ENCODE data around the gene BEST3. TPM values are rescaled to one million over a fixed set of nuclear protein-coding genes. Genes with fewer than 3 reads are reported as not detected.

BEST3 gene
- total and polyA plus RNA-seq, 12 donors: 0.27 to 3.3 (median 1.3) TPM

DNA sequence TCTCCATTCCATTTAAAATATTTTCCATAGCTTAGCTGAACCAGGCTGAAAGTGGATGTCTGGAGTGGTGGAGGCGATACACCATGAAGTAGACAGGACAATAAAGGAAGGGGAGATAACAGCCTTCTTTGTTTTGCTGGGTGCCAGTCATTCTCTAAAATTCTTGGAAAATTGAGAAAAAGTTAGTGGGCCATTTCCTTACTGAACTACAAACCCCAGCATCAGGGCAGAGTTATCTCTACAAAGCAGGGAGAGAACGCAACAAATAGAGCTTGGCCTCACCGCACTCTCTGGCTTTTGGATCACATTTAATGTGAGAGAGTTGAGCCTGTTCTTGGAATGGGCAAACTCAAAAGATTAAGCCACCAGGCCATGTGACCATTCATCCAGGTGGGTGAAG, 47.2 kb downstream of the BEST3 start:
- H3K9me3 ChIP-seq (replicated peaks in 1 of 3): no peaks in the 10 kb centered on the region
- TF ChIP-seq CTCF (IDR thresholded peaks at IDR 0.05) (no peak), POLR2A (IDR thresholded peaks at IDR 0.05) (no peak)
- no peak for DNase-seq
- H3K27ac ChIP-seq: no peak overlapping the region
- WGBS, 4 donors: 93 to 96% (median 95%) methylated on average over 3 of the region's 3 CpGs
- H3K4me1 ChIP-seq (replicated peaks in 1 of 2): no peaks in the 10 kb centered on the region
- no peaks in the 10 kb centered on the region for H3K36me3 ChIP-seq (replicated peaks in 1 of 2)
- no peak overlapping the region for H3K4me3 ChIP-seq
- intact Hi-C loops (cut with DNase I): no loop called here
- no peaks in the 10 kb centered on the region for H3K27me3 ChIP-seq

DNA sequence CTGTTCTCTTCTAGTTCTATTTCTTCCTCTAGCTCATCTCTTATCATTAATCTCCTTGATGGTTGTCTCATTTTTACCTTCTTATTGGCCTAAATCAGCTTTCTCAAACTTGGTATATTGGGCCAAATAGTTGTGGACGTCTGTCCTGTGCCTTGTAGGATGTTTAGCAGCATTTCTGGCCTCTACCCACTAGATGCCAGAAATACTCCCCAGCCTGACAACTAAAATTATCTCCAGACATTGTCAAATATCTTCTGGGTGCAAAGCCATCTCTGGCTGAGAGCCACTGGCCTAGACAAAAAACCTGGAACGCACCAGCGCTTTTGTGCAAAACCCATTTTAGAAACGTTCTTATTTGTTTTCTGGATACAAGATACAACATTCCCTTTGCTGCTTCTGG, 49.6 kb downstream of the BEST3 start:
- no peak for DNase-seq
- Histone ChIP-seq H3K36me3 (replicated peaks in 1 of 2) (no peaks in the 10 kb centered on the region), H3K27ac (no peak overlapping the region), H3K4me1 (replicated peaks in 1 of 2) (no peaks in the 10 kb centered on the region), H3K27me3 (no peaks in the 10 kb centered on the region), H3K9me3 (replicated peaks in 1 of 3) (no peaks in the 10 kb centered on the region), H3K4me3 (no peak overlapping the region)
- TF ChIP-seq POLR2A (IDR thresholded peaks at IDR 0.05) (no peak), CTCF (IDR thresholded peaks at IDR 0.05) (no peak)
- 68 to 75% (median 71%) methylated on average over 4 of the region's 4 CpGs for WGBS, 4 donors
- intact Hi-C loops (cut with DNase I): no loop called here

GRCh38 chr12:69648476-69648875, 50.6 kb downstream of the BEST3 start:
- DNase-seq: no peak
- intact Hi-C loops (cut with DNase I): no loop called here
- H3K4me3 ChIP-seq: no peak overlapping the region
- WGBS, 4 donors: 77 to 94% (median 85%) methylated on average over 3 of the region's 3 CpGs
- no peaks in the 10 kb centered on the region for H3K27me3 ChIP-seq
- H3K4me1 ChIP-seq (replicated peaks in 1 of 2): no peaks in the 10 kb centered on the region
- H3K27ac ChIP-seq: no peak overlapping the region
- no peaks in the 10 kb centered on the region for H3K36me3 ChIP-seq (replicated peaks in 1 of 2)
- no peaks in the 10 kb centered on the region for H3K9me3 ChIP-seq (replicated peaks in 1 of 3)
- no peak for TF ChIP-seq CTCF (IDR thresholded peaks at IDR 0.05)
- no peak for TF ChIP-seq POLR2A (IDR thresholded peaks at IDR 0.05)

- no peak for TF ChIP-seq POLR2A (IDR thresholded peaks at IDR 0.05)
- TF ChIP-seq CTCF (IDR thresholded peaks at IDR 0.05): no peak
- no peaks in the 10 kb centered on the region for H3K27me3 ChIP-seq
- WGBS, 4 donors: 61 to 76% (median 67%) methylated on average over 4 of the region's 4 CpGs
- intact Hi-C loops (cut with DNase I): no loop called here
- no peaks in the 10 kb centered on the region for H3K4me1 ChIP-seq (replicated peaks in 1 of 2)
- no peaks in the 10 kb centered on the region for H3K36me3 ChIP-seq (replicated peaks in 1 of 2)
- H3K27ac ChIP-seq: no peak overlapping the region
- H3K4me3 ChIP-seq: no peak overlapping the region
- H3K9me3 ChIP-seq (replicated peaks in 1 of 3): no peaks in the 10 kb centered on the region
- DNase-seq: no peak
These were observed 51.9 kb downstream of the BEST3 start for GRCh38 chr12:69647178-69647577.

Data from adrenal gland (tissue), 12 donors.